Ovary (tissue), 9 donors: ENCODE results near the gene CEP350. TPM values are rescaled to one million over a fixed set of nuclear protein-coding genes. Genes with fewer than 3 reads are reported as not detected.

Experiments used
- DNase-seq, 5 donors: peaks; one replicate each; pipeline ENCODE4 v3.0.0-alpha.2; 2019 to 2020
- H3K27ac ChIP-seq, 2 donors: fragments of 200-600 bp; one replicate each; pipeline versions ENCODE4 v1.5.1 to v1.8.0; 2019 to 2022
- H3K27me3 ChIP-seq: fragments of 200-600 bp; one replicate; pipeline ENCODE4 v1.8.0; 2022
- H3K36me3 ChIP-seq: fragments of 200-600 bp; sonication (generic); one replicate; pipeline ENCODE4 v1.5.1; 2019
- H3K4me1 ChIP-seq: one replicate; pipeline ENCODE4 v1.8.1; 2013; ENCODE audit warnings: mild to moderate bottlenecking, moderate library complexity; ENCODE audit not compliant: insufficient read depth
- H3K4me3 ChIP-seq: fragments of 200-600 bp; sonication (generic); one replicate; pipeline ENCODE4 v1.5.1; 2017
- H3K9me3 ChIP-seq, 2 donors: fragments of 200-600 bp in 1 of 2; sonication (generic) in 1 of 2; one replicate each; pipeline versions ENCODE4 v1.5.1 to v1.8.1; 2013 to 2019; ENCODE audit warnings: mild to moderate bottlenecking in 1 of 2, moderate library complexity in 1 of 2
- CTCF ChIP-seq, 3 donors: fragments of 450-650 bp in 2 of 3; fragments of 200-600 bp in 1 of 3; IDR thresholded peaks; one replicate each; pipeline versions ENCODE4 v1.5.1 to v1.8.0; 2016 to 2022; ENCODE audit warnings: antibody characterized with exemption in 3 of 3, mild to moderate bottlenecking in 1 of 3
- EP300 ChIP-seq: sonication (generic); formaldehyde crosslinking; IDR thresholded peaks from one replicate; pipeline ENCODE4 v1.6.1; 2017; ENCODE audit warnings: antibody characterized with exemption
- POLR2A ChIP-seq: fragments of 450-650 bp; IDR thresholded peaks from one replicate; pipeline ENCODE4 v1.6.1; 2017; ENCODE audit warnings: antibody characterized with exemption, mild to moderate bottlenecking, moderate library complexity
- whole genome bisulfite sequencing, 3 donors: extraction: QIAGEN DNeasy Blood & Tissue Kit in 1 of 3; methylation state at CpG; one replicate each; pipeline versions ENCODE4 v1.1.5 to v1.1.7; 2013 to 2017; 5-methylcytosine and 5-hydroxymethylcytosine counted together
- intact Hi-C, 4 donors: fragments of 100-400 bp; cut with DNase I; formaldehyde crosslinking; loops; one replicate each; pipeline versions ENCODE4 v1.11.0 to v1.15.1; 2022 to 2023
- polyA plus RNA-seq, 2 donors: library from polyadenylated mRNA; stranded (reverse); fragments of 200-250 nt in 1 of 2; fragments of 350-450 nt in 1 of 2; fragmentation: Illumina TruSeq in 1 of 2; extraction: RNeasy Lipid Tissue Mini Kit (QIAGEN cat#74804) in 1 of 2; gene quantifications; one replicate each; pipeline ENCODE4 v1.2.3, GENCODE V29; 2013 to 2014
- total RNA-seq, 7 donors: library from RNA; depleted of rRNA in 2 of 7; stranded (reverse); fragments of >200 nt in 2 of 7; fragmentation: NEBNext Ultra II Directional in 3 of 7; extraction: Animal tissue kit (Norgen Biotek cat#: 25700) in 3 of 7; gene quantifications; one replicate each; pipeline versions ENCODE4 v1.1.0 to v1.2.4, GENCODE V29; 2016 to 2023
- donor health status: DM: no; HTN: no; CAD: no; lungs with moderate emphysema.
- donor health status: DM: no; HTN: no; CAD: no.
- donor health status: Bipolar disorder and iron deficiency.
- donor health status: DM: yes; HTN: yes; CAD: no.
- donor health status: DM: no; HTN: no; CAD: no.
- donor health status: DM: yes; HTN: yes; CAD: no.

The CEP350 gene
- total and polyA plus RNA-seq, 9 donors = 7.9 to 69.4 (median 53.1) TPM

- DNase-seq = no peak
- no peak for TF ChIP-seq POLR2A
- TF ChIP-seq EP300 = no peak
- TF ChIP-seq CTCF (IDR thresholded peaks at IDR 0.05) = no peak
Observed at GRCh38 chr1:179930867-179931266, 23.7 kb upstream of the CEP350 start.

GRCh38 chr1:179933219-179933618 is 21.4 kb upstream of the CEP350 start:
- Histone ChIP-seq H3K27me3 (no peaks in the 10 kb centered on the region), H3K4me1 (peaks cover 2% of the 10 kb centered on the region), H3K27ac (no peak overlapping the region), H3K4me3 (no peak overlapping the region), H3K36me3 (no peaks in the 10 kb centered on the region), H3K9me3 (peaks cover 0 to 3% of the 10 kb centered on the region in 2 donors)
- WGBS, 3 donors = 76 to 78% (median 77%) methylated on average over 2 of the region's 2 CpGs
- DNase-seq = no peak
- intact Hi-C loops = no loop called here
- TF ChIP-seq EP300 (no peak), POLR2A (no peak), CTCF (IDR thresholded peaks at IDR 0.05) (no peak)

More at GRCh38 chr1:179930867-179931266, 23.7 kb upstream of the CEP350 start:
- H3K27me3 ChIP-seq = no peaks in the 10 kb centered on the region
- intact Hi-C loops = no loop called here
- no peak overlapping the region for H3K4me3 ChIP-seq
- H3K36me3 ChIP-seq = no peaks in the 10 kb centered on the region
- H3K9me3 ChIP-seq = no peaks in the 10 kb centered on the region
- no peak overlapping the region for H3K27ac ChIP-seq
- WGBS, 3 donors = 77 to 85% (median 84%) methylated on average over 3 of the region's 3 CpGs
- H3K4me1 ChIP-seq = peaks cover 2% of the 10 kb centered on the region

GRCh38 chr1:179935909-179936496 is 18.6 kb upstream of the CEP350 start:
- Histone ChIP-seq H3K27ac (no peak overlapping the region), H3K4me3 (no peak overlapping the region), H3K27me3 (no peaks in the 10 kb centered on the region), H3K9me3 (peaks cover 0 to 3% of the 10 kb centered on the region in 2 donors), H3K4me1 (peaks cover 2% of the 10 kb centered on the region), H3K36me3 (no peaks in the 10 kb centered on the region)
- 59 to 77% (median 65%) methylated on average over 1 of the region's 1 CpG for WGBS, 3 donors
- intact Hi-C loops = no loop called here
- no peak for TF ChIP-seq EP300
- no peak for TF ChIP-seq CTCF (IDR thresholded peaks at IDR 0.05)
- no peak for TF ChIP-seq POLR2A
- no peak for DNase-seq

GRCh38 chr1:179937668-179938254 is 16.8 kb upstream of the CEP350 start:
- Histone ChIP-seq H3K4me3 (no peak overlapping the region), H3K27ac (no peak overlapping the region), H3K4me1 (no peaks in the 10 kb centered on the region), H3K27me3 (no peaks in the 10 kb centered on the region), H3K9me3 (peaks cover 0 to 3% of the 10 kb centered on the region in 2 donors), H3K36me3 (no peaks in the 10 kb centered on the region)
- intact Hi-C loops = no loop called here
- no peak for DNase-seq
- no peak for TF ChIP-seq CTCF (IDR thresholded peaks at IDR 0.05)
- TF ChIP-seq EP300 = no peak
- TF ChIP-seq POLR2A = no peak
